ENCODE measurements around the gene SEMA5B. TPM values are rescaled to one million over a fixed set of nuclear protein-coding genes. Genes with fewer than 3 reads are reported as not detected.

The SEMA5B gene
- total and polyA plus RNA-seq, 2 donors (not counting 1 experiment from before 2014, with no cell fraction given), result not detected

- Histone ChIP-seq H2AFZ (ENCODE audit: insufficient read depth, low read depth, low read length, poor library complexity, severe bottlenecking) (no peak overlapping the region), H3K27ac (ENCODE audit: low read length in 2 of 2) (no peak overlapping the region), H3K36me3 (replicated peaks in 1 of 2; ENCODE audit: control extremely low read depth in 1 of 2, control insufficient read depth in 1 of 2, extremely low read depth in 1 of 2, insufficient read depth in 2 of 2, low read length in 1 of 2) (no peaks in the 10 kb centered on the region), H3K4me1 (ENCODE audit: control insufficient read depth in 2 of 2, insufficient read depth in 2 of 2, low read length in 2 of 2) (peaks cover 14 to 16% of the 10 kb centered on the region in 2 donors), H3K27me3 (replicated peaks in 1 of 4; ENCODE audit: control extremely low read depth in 1 of 4, control insufficient read depth in 3 of 4, insufficient read depth in 4 of 4, low read length in 3 of 4) (peaks cover 0 to 5% (median 0%) of the 10 kb centered on the region in 4 experiments), H3K4me3 (ENCODE audit: control extremely low read depth in 1 of 5, extremely low read depth in 1 of 5, insufficient read depth in 1 of 5, low read depth in 2 of 5, low read length in 4 of 5) (no peak overlapping the region), H3K9me3 (ENCODE audit: control extremely low read depth in 1 of 3, control insufficient read depth in 2 of 3, insufficient read depth in 1 of 3, low read length in 2 of 3) (no peaks in the 10 kb centered on the region), H4K20me1 (ENCODE audit: control insufficient read depth, insufficient read depth, low read length, poor library complexity, severe bottlenecking) (no peaks in the 10 kb centered on the region), H3K79me2 (ENCODE audit: control insufficient read depth, insufficient read depth, low read length) (no peaks in the 10 kb centered on the region), H3K4me2 (replicated peaks; ENCODE audit: low read depth, low read length, poor library complexity, severe bottlenecking) (no peak overlapping the region), H3K9ac (ENCODE audit: low read length) (no peak overlapping the region)
- no peaks in the 10 kb centered on the region for H3K9me3 Mint-ChIP-seq (ENCODE audit: insufficient read depth)
- H3K4me1 Mint-ChIP-seq, result peaks cover 17% of the 10 kb centered on the region
- H3K4me3 Mint-ChIP-seq, result no peak overlapping the region
- ChIA-PET POLR2A (no interaction called here), CTCF (no interaction called here)
- H3K27me3 Mint-ChIP-seq, result peaks cover 6% of the 10 kb centered on the region
- intact Hi-C loops (cut with micrococcal nuclease), result no loop called here
- TF ChIP-seq EZH2 (IDR thresholded peaks at IDR 0.05; ENCODE audit: borderline replicate concordance, insufficient read depth, low read depth, low read length, poor library complexity, severe bottlenecking) (no peak), CTCF (IDR thresholded peaks at IDR 0.05) (no peak)
- DNase-seq (no peak), ATAC-seq (ENCODE audit: low read depth) (no peak)
- WGBS (ENCODE audit: insufficient coverage), result no CpG with 5 or more reads among the region's 1 CpG
- no peak overlapping the region for H3K27ac Mint-ChIP-seq
Observed at GRCh38 chr3:122972141-122972540, 55.4 kb downstream of the SEMA5B start.

- Mint-ChIP-seq H3K27me3 (peaks cover 6% of the 10 kb centered on the region), H3K27ac (no peak overlapping the region), H3K4me3 (no peak overlapping the region), H3K4me1 (peaks cover 1% of the 10 kb centered on the region), H3K9me3 (ENCODE audit: insufficient read depth) (no peaks in the 10 kb centered on the region)
- no peak overlapping the region for H3K9ac ChIP-seq (ENCODE audit: low read length)
- H3K9me3 ChIP-seq (ENCODE audit: control extremely low read depth in 1 of 3, control insufficient read depth in 2 of 3, insufficient read depth in 1 of 3, low read length in 2 of 3), result no peaks in the 10 kb centered on the region
- DNase-seq (no peak), ATAC-seq (ENCODE audit: low read depth) (no peak)
- TF ChIP-seq CTCF (IDR thresholded peaks at IDR 0.05) (no peak), EZH2 (IDR thresholded peaks at IDR 0.05; ENCODE audit: borderline replicate concordance, insufficient read depth, low read depth, low read length, poor library complexity, severe bottlenecking) (no peak)
- H4K20me1 ChIP-seq (ENCODE audit: control insufficient read depth, insufficient read depth, low read length, poor library complexity, severe bottlenecking), result no peaks in the 10 kb centered on the region
- POLR2A ChIA-PET, result no interaction called here
- no peak overlapping the region for H2AFZ ChIP-seq (ENCODE audit: insufficient read depth, low read depth, low read length, poor library complexity, severe bottlenecking)
- H3K27me3 ChIP-seq (replicated peaks in 1 of 4; ENCODE audit: control extremely low read depth in 1 of 4, control insufficient read depth in 3 of 4, insufficient read depth in 4 of 4, low read length in 3 of 4), result peaks cover 0 to 5% (median 0%) of the 10 kb centered on the region in 4 experiments
- intact Hi-C loops (cut with micrococcal nuclease), result no loop called here
- no peak overlapping the region for H3K4me2 ChIP-seq (replicated peaks; ENCODE audit: low read depth, low read length, poor library complexity, severe bottlenecking)
- no peaks in the 10 kb centered on the region for H3K79me2 ChIP-seq (ENCODE audit: control insufficient read depth, insufficient read depth, low read length)
- WGBS (ENCODE audit: insufficient coverage), result 53% methylated on average over 10 of the region's 10 CpGs
- H3K4me3 ChIP-seq (ENCODE audit: control extremely low read depth in 1 of 5, extremely low read depth in 1 of 5, insufficient read depth in 1 of 5, low read depth in 2 of 5, low read length in 4 of 5), result no peak overlapping the region
- H3K4me1 ChIP-seq (ENCODE audit: control insufficient read depth in 2 of 2, insufficient read depth in 2 of 2, low read length in 2 of 2), result peaks cover under 1 to 2% of the 10 kb centered on the region in 2 donors
- no peak overlapping the region for H3K27ac ChIP-seq (ENCODE audit: low read length in 2 of 2)
- no peaks in the 10 kb centered on the region for H3K36me3 ChIP-seq (replicated peaks in 1 of 2; ENCODE audit: control extremely low read depth in 1 of 2, control insufficient read depth in 1 of 2, extremely low read depth in 1 of 2, insufficient read depth in 2 of 2, low read length in 1 of 2)
- CTCF ChIA-PET, result no interaction called here
Observed at GRCh38 chr3:122969585-122970469, 57.7 kb downstream of the SEMA5B start.
